Smooth muscle cell of the brain vasculature (primary cell): ENCODE results near the gene IQCE.

Experiments
- DNase-seq: peaks from one replicate; pipeline ENCODE4 v3.0.0-alpha.2; 2012; ENCODE audit warnings: low read depth, low spot score

Gene IQCE

GRCh38 chr7:2663121-2663886 lies 104.5 kb downstream of the IQCE start:
- DNase-seq = no peak

- DNase-seq = no peak
These were observed 105.2 kb downstream of the IQCE start for GRCh38 chr7:2663960-2664359.
